SK-N-MC (cell line): ENCODE measurements around the gene HAUS1.
"Not testable (repeated sequence)": the region's sequence is repeated elsewhere in the genome, so short reads cannot be mapped to it uniquely, and the experiment has no call there.

Experiments
- DNase-seq: peaks from one replicate; pipeline ENCODE4 v3.0.0-alpha.2; 2011; ENCODE audit warnings: low read depth, low spot score
- H3K27ac ChIP-seq: fragments of 200-600 bp; sonication (generic); 2 replicates; pipeline ENCODE4 v1.5.1; 2016; ENCODE audit warnings: mixed run types
- H3K36me3 ChIP-seq: fragments of 200-600 bp; sonication (generic); 2 replicates; pipeline ENCODE4 v1.6.1; 2017; ENCODE audit warnings: antibody characterized with exemption, low read length, mixed read lengths; ENCODE audit not compliant: insufficient read depth
- H3K4me3 ChIP-seq: fragments of 200-600 bp; sonication (generic); 2 replicates; pipeline ENCODE4 v1.5.1; 2016
- H3K9ac ChIP-seq: fragments of 200-600 bp; sonication (generic); 2 replicates; pipeline ENCODE4 v1.8.0; 2017; ENCODE audit warnings: mixed run types, mixed read lengths; ENCODE audit not compliant: insufficient read length
- H3K9me3 ChIP-seq: fragments of 200-600 bp; sonication (generic); 2 replicates; pipeline ENCODE4 v1.6.1; 2017; ENCODE audit warnings: low read depth, mild to moderate bottlenecking, antibody characterized with exemption, low read length, moderate library complexity, mixed read lengths
- EZH2 ChIP-seq: fragments of 200-600 bp; sonication (generic); IDR thresholded peaks from one replicate; pipeline ENCODE4 v1.6.1; 2017; ENCODE audit warnings: antibody characterized with exemption
- FOXP2 ChIP-seq: optimal IDR thresholded peaks from 2 replicates; pipeline ENCODE3; 2011; ENCODE audit warnings: mild to moderate bottlenecking, moderate library complexity; ENCODE audit not compliant: insufficient read depth; ENCODE audit errors: extremely low read length, control extremely low read depth
- POLR2AphosphoS5 ChIP-seq: IDR thresholded peaks from 2 replicates; pipeline ENCODE4 v1.6.1; 2012; ENCODE audit warnings: mild to moderate bottlenecking, low read depth, low read length, borderline replicate concordance

HAUS1 gene

GRCh38 chr18:46156124-46156745 is 52.0 kb downstream of the HAUS1 start:
- H3K27ac ChIP-seq = no peak overlapping the region
- no peak overlapping the region for H3K9ac ChIP-seq
- no peak for TF ChIP-seq EZH2
- no peak for TF ChIP-seq POLR2AphosphoS5
- TF ChIP-seq FOXP2 = no peak
- H3K36me3 ChIP-seq = no peaks in the 10 kb centered on the region
- no peak for DNase-seq
- no peak overlapping the region for H3K4me3 ChIP-seq
- H3K9me3 ChIP-seq = no peaks in the 10 kb centered on the region

- Histone ChIP-seq H3K36me3 (no peaks in the 10 kb centered on the region), H3K9ac (no peak overlapping the region), H3K27ac (no peak overlapping the region), H3K4me3 (no peak overlapping the region), H3K9me3 (no peaks in the 10 kb centered on the region)
- TF ChIP-seq POLR2AphosphoS5 (no peak), FOXP2 (no peak), EZH2 (no peak)
- DNase-seq = no peak
These were observed 52.7 kb downstream of the HAUS1 start for GRCh38 chr18:46156843-46157242.

- Histone ChIP-seq H3K9me3 (no peaks in the 10 kb centered on the region), H3K9ac (no peak overlapping the region), H3K36me3 (no peaks in the 10 kb centered on the region), H3K27ac (no peak overlapping the region), H3K4me3 (no peak overlapping the region)
- no peak for DNase-seq
- TF ChIP-seq FOXP2 (no peak), EZH2 (no peak), POLR2AphosphoS5 (no peak)
These were observed 54.3 kb downstream of the HAUS1 start for GRCh38 chr18:46158499-46158898.

GRCh38 chr18:46160050-46160798 is 56.0 kb downstream of the HAUS1 start:
- no peak for TF ChIP-seq FOXP2
- TF ChIP-seq POLR2AphosphoS5 = no peak
- no peak for TF ChIP-seq EZH2
- no peaks in the 10 kb centered on the region for H3K36me3 ChIP-seq
- no peak for DNase-seq
- no peaks in the 10 kb centered on the region for H3K9me3 ChIP-seq
- H3K27ac ChIP-seq = no peak overlapping the region
- no peak overlapping the region for H3K4me3 ChIP-seq
- H3K9ac ChIP-seq = no peak overlapping the region

GRCh38 chr18:46160840-46161239 is 56.7 kb downstream of the HAUS1 start:
- not testable (repeated sequence) for H3K9ac ChIP-seq, H3K4me3 ChIP-seq, H3K9me3 ChIP-seq, H3K36me3 ChIP-seq, DNase-seq, H3K27ac ChIP-seq

GRCh38 chr18:46161703-46162396 is 57.7 kb downstream of the HAUS1 start:
- Histone ChIP-seq H3K9ac (no peak overlapping the region), H3K36me3 (no peaks in the 10 kb centered on the region), H3K27ac (no peak overlapping the region), H3K9me3 (no peaks in the 10 kb centered on the region), H3K4me3 (no peak overlapping the region)
- no peak for TF ChIP-seq EZH2
- TF ChIP-seq FOXP2 = no peak
- no peak for TF ChIP-seq POLR2AphosphoS5
- no peak for DNase-seq

- Histone ChIP-seq H3K9ac (no peak overlapping the region), H3K4me3 (no peak overlapping the region), H3K9me3 (no peaks in the 10 kb centered on the region), H3K27ac (no peak overlapping the region), H3K36me3 (no peaks in the 10 kb centered on the region)
- TF ChIP-seq FOXP2 (no peak), EZH2 (no peak), POLR2AphosphoS5 (no peak)
- DNase-seq = no peak
These were observed 58.9 kb downstream of the HAUS1 start for GRCh38 chr18:46163091-46163490.

- no peak overlapping the region for H3K9ac ChIP-seq
- TF ChIP-seq FOXP2 (no peak), EZH2 (no peak), POLR2AphosphoS5 (no peak)
- no peak overlapping the region for H3K4me3 ChIP-seq
- no peaks in the 10 kb centered on the region for H3K9me3 ChIP-seq
- no peak for DNase-seq
- H3K27ac ChIP-seq = no peak overlapping the region
- H3K36me3 ChIP-seq = no peaks in the 10 kb centered on the region
These were observed 59.8 kb downstream of the HAUS1 start for GRCh38 chr18:46163941-46164499.

GRCh38 chr18:46164502-46164901 is 60.3 kb downstream of the HAUS1 start:
- H3K9me3 ChIP-seq, H3K9ac ChIP-seq, DNase-seq, H3K36me3 ChIP-seq, H3K27ac ChIP-seq, H3K4me3 ChIP-seq: not testable (repeated sequence)
